H9 (cell line): ENCODE data around the gene RAB6A. TPM values are rescaled to one million over a fixed set of nuclear protein-coding genes. Genes with fewer than 3 reads are reported as not detected.

Source experiments
- DNase-seq: peaks from one replicate; pipeline ENCODE4 v3.0.0-alpha.2; 2017
- H2AFZ ChIP-seq: one replicate; pipeline ENCODE4 v1.6.1; 2013; ENCODE audit warnings: mild to moderate bottlenecking, low read length, control low read depth, moderate library complexity
- H2AK5ac ChIP-seq: 2 replicates; pipeline ENCODE4 v1.6.1; 2013; ENCODE audit warnings: low read length, control low read depth, mixed read lengths; ENCODE audit not compliant: insufficient read length
- H2BK120ac ChIP-seq: one replicate; pipeline ENCODE4 v1.6.1; 2013; ENCODE audit warnings: low read depth, mild to moderate bottlenecking, low read length, control low read depth, inconsistent platforms; ENCODE audit not compliant: poor library complexity, severe bottlenecking
- H2BK12ac ChIP-seq: 2 replicates; pipeline ENCODE4 v1.6.1; 2013; ENCODE audit warnings: low read length, control low read depth, mixed read lengths, low read depth; ENCODE audit not compliant: insufficient read length
- H2BK15ac ChIP-seq: 2 replicates; pipeline ENCODE4 v1.6.1; 2013; ENCODE audit warnings: low read depth, low read length, control low read depth
- H2BK20ac ChIP-seq: one replicate; pipeline ENCODE4 v1.6.1; 2013; ENCODE audit warnings: low read depth, mild to moderate bottlenecking, low read length, control low read depth, inconsistent platforms; ENCODE audit not compliant: poor library complexity, severe bottlenecking
- H2BK5ac ChIP-seq: 2 replicates; pipeline ENCODE4 v1.6.1; 2013; ENCODE audit warnings: low read length, control low read depth, mixed read lengths; ENCODE audit not compliant: insufficient read length
- H3K14ac ChIP-seq: 2 replicates; pipeline ENCODE4 v1.6.1; 2013; ENCODE audit warnings: low read length, control low read depth; ENCODE audit not compliant: insufficient read depth
- H3K18ac ChIP-seq: 2 replicates; pipeline ENCODE4 v1.6.1; 2013; ENCODE audit warnings: low read depth, mild to moderate bottlenecking, mixed read lengths, low read length, control low read depth; ENCODE audit not compliant: insufficient read length
- H3K23ac ChIP-seq: 2 replicates; pipeline ENCODE4 v1.6.1; 2013; ENCODE audit warnings: low read length, control low read depth, mixed read lengths, low read depth; ENCODE audit not compliant: insufficient read length
- H3K23me2 ChIP-seq: 2 replicates; pipeline ENCODE4 v1.6.1; 2013; ENCODE audit warnings: low read depth, mild to moderate bottlenecking, mixed read lengths, low read length, control low read depth; ENCODE audit not compliant: insufficient read length, poor library complexity, severe bottlenecking
- H3K27ac ChIP-seq: 2 replicates; pipeline ENCODE4 v1.5.1; 2013; ENCODE audit warnings: low read length, control low read depth, mixed read lengths, low read depth; ENCODE audit not compliant: insufficient read length
- H3K27me3 ChIP-seq: 2 replicates; pipeline ENCODE4 v1.6.1; 2013; ENCODE audit warnings: low read length, control low read depth, inconsistent platforms; ENCODE audit not compliant: insufficient read depth
- H3K4ac ChIP-seq: 2 replicates; pipeline ENCODE4 v1.6.1; 2013; ENCODE audit warnings: low read depth, mild to moderate bottlenecking, control low read depth, inconsistent platforms, low read length, moderate library complexity
- H3K4me1 ChIP-seq: 2 replicates; pipeline ENCODE4 v1.6.1; 2013; ENCODE audit warnings: low read length, control low read depth, inconsistent platforms; ENCODE audit not compliant: insufficient read depth
- H3K4me2 ChIP-seq: 2 replicates; pipeline ENCODE4 v1.6.1; 2013; ENCODE audit warnings: low read length, control low read depth, mixed read lengths; ENCODE audit not compliant: insufficient read length, insufficient read depth
- H3K56ac ChIP-seq: 2 replicates; pipeline ENCODE4 v1.6.1; 2013; ENCODE audit warnings: low read depth, mild to moderate bottlenecking, mixed read lengths, low read length, control low read depth; ENCODE audit not compliant: insufficient read length
- H3K79me1 ChIP-seq: 2 replicates; pipeline ENCODE4 v1.6.1; 2013; ENCODE audit warnings: low read depth, mild to moderate bottlenecking, moderate library complexity, low read length, control low read depth, inconsistent platforms; ENCODE audit not compliant: insufficient read depth, poor library complexity, severe bottlenecking
- H3K79me2 ChIP-seq: 2 replicates; pipeline ENCODE4 v1.6.1; 2013; ENCODE audit warnings: low read length, control low read depth, inconsistent platforms; ENCODE audit not compliant: insufficient read depth
- H3K9ac ChIP-seq: 2 replicates; pipeline ENCODE4 v1.6.1; 2013; ENCODE audit warnings: low read length, control low read depth, mixed read lengths; ENCODE audit not compliant: insufficient read length; ENCODE audit errors: extremely low read depth
- H3K9me3 ChIP-seq: one replicate; pipeline ENCODE4 v1.6.1; 2013; ENCODE audit warnings: low read depth, low read length, inconsistent platforms; ENCODE audit not compliant: control insufficient read depth
- H3T11ph ChIP-seq: one replicate; pipeline ENCODE4 v1.6.1; 2013; ENCODE audit warnings: mild to moderate bottlenecking, low read length, control low read depth, inconsistent platforms
- H4K20me1 ChIP-seq: one replicate; pipeline ENCODE4 v1.6.1; 2013; ENCODE audit not compliant: control insufficient read depth, insufficient read length, insufficient read depth
- H4K5ac ChIP-seq: 2 replicates; pipeline ENCODE4 v1.6.1; 2013; ENCODE audit warnings: low read depth, mild to moderate bottlenecking, mixed read lengths, low read length, control low read depth; ENCODE audit not compliant: insufficient read length
- H4K8ac ChIP-seq: replicated peaks from 2 replicates; pipeline ENCODE4 v1.6.1; 2013; ENCODE audit warnings: low read length, control low read depth, mixed read lengths, low read depth; ENCODE audit not compliant: insufficient read length
- H4K91ac ChIP-seq: 2 replicates; pipeline ENCODE4 v1.6.1; 2013; ENCODE audit warnings: low read depth, mild to moderate bottlenecking, moderate library complexity, mixed read lengths, low read length, control low read depth; ENCODE audit not compliant: insufficient read length
- H3K27ac Mint-ChIP-seq, 3 experiments: 2 replicates in 2 of 3; 3 replicates in 1 of 3; pipeline ENCODE4 v1.8.0; 2020 to 2021; ENCODE audit warnings: mixed read lengths in 3 of 3, mild to moderate bottlenecking in 1 of 3, moderate library complexity in 1 of 3
- H3K27me3 Mint-ChIP-seq: 2 replicates; pipeline ENCODE4 v1.8.0; 2021; ENCODE audit warnings: low read depth, mild to moderate bottlenecking, moderate library complexity, mixed read lengths
- H3K36me3 Mint-ChIP-seq, 3 experiments: 2 replicates in 2 of 3; 3 replicates in 1 of 3; pipeline ENCODE4 v1.8.0; 2020 to 2021; ENCODE audit warnings: low read depth in 3 of 3, mixed read lengths in 3 of 3; ENCODE audit not compliant: insufficient read depth in 1 of 3
- H3K4me1 Mint-ChIP-seq, 2 experiments: 2 replicates each; pipeline ENCODE4 v1.8.0; 2020; ENCODE audit warnings: mixed read lengths in 2 of 2
- H3K4me3 Mint-ChIP-seq, 2 experiments: 2 replicates in 1 of 2; 3 replicates in 1 of 2; pipeline ENCODE4 v1.8.0; 2020 to 2021; ENCODE audit warnings: mild to moderate bottlenecking in 2 of 2, mixed read lengths in 2 of 2, moderate library complexity in 1 of 2
- H3K9me3 Mint-ChIP-seq, 2 experiments: 2 replicates in 1 of 2; 3 replicates in 1 of 2; pipeline ENCODE4 v1.8.0; 2020; ENCODE audit warnings: mild to moderate bottlenecking in 2 of 2, mixed read lengths in 2 of 2, moderate library complexity in 1 of 2
- WGBS: extraction: QIAGEN DNeasy Blood & Tissue Kit; methylation state at CpG from one replicate; pipeline ENCODE4 v1.1.7; 2013; ENCODE audit warnings: missing lambda C conversion rate, low lambda C conversion rate, mixed read lengths; ENCODE audit not compliant: insufficient read length; ENCODE audit errors: extremely low coverage; 5-methylcytosine and 5-hydroxymethylcytosine counted together
- total RNA-seq: library from RNA; stranded (reverse); gene quantifications from 2 replicates; pipeline ENCODE4 v1.2.1, GENCODE V29; 2021
- TF ChIP-seq, protein P1 (sequence below): fragments of 200-600 bp; sonication (generic); conservative IDR thresholded peaks from 3 replicates; pipeline ENCODE4 v1.8.0; 2021; ENCODE audit warnings: antibody characterized with exemption, mild to moderate bottlenecking

Gene RAB6A
- total RNA-seq, 1 experiment from 2014 or later: 72.8 TPM

DNA sequence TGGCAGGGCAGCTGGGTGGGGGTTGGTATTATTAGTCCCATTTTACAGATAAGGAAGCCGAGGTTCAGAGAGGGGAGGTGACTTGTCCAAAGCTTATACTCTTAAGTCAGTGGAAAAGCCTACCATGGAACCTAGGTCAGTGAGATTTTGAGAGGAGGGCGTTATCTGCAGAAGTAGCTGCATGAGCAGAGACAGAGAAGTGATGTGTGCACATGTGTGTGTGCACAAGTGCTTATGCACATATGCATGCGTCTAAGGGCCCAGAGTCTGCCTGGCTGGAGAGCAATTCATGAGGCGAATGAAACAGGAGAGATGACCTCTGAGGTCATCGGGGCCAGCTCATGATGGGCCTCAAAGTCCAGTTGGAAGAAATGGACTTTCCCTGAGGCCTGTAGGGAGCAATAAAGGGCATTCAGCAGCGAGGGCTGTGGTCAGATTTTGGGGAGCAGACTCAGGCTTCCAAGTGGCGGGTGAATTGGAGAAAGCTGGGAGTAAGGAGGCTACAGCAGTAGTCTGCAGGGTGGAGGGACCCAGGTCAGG lies 106.3 kb downstream of the RAB6A start:
- Histone ChIP-seq H2BK15ac (no peak overlapping the region), H4K91ac (no peak overlapping the region), H3K18ac (no peak overlapping the region), H3K23ac (no peak overlapping the region), H3K9ac (no peak overlapping the region), H3K9me3 (no peaks in the 10 kb centered on the region), H2BK120ac (no peak overlapping the region), H2AK5ac (no peak overlapping the region), H3K4me1 (peaks cover 5% of the 10 kb centered on the region; the same call in 1 of the 2 replicates), H4K20me1 (no peaks in the 10 kb centered on the region), H3K79me1 (no peaks in the 10 kb centered on the region), H2BK12ac (no peak overlapping the region), H3K79me2 (no peaks in the 10 kb centered on the region), H4K5ac (no peak overlapping the region), H3K27ac (no peak overlapping the region), H3K56ac (no peak overlapping the region), H3K4ac (no peak overlapping the region), H3T11ph (no peak overlapping the region), H3K23me2 (no peaks in the 10 kb centered on the region), H2AFZ (no peak overlapping the region), H2BK20ac (no peak overlapping the region), H3K4me2 (no peak overlapping the region), H4K8ac (no peak overlapping the region), H3K14ac (no peak overlapping the region), H2BK5ac (no peak overlapping the region), H3K27me3 (no peaks in the 10 kb centered on the region)
- TF ChIP-seq, protein P1, sequence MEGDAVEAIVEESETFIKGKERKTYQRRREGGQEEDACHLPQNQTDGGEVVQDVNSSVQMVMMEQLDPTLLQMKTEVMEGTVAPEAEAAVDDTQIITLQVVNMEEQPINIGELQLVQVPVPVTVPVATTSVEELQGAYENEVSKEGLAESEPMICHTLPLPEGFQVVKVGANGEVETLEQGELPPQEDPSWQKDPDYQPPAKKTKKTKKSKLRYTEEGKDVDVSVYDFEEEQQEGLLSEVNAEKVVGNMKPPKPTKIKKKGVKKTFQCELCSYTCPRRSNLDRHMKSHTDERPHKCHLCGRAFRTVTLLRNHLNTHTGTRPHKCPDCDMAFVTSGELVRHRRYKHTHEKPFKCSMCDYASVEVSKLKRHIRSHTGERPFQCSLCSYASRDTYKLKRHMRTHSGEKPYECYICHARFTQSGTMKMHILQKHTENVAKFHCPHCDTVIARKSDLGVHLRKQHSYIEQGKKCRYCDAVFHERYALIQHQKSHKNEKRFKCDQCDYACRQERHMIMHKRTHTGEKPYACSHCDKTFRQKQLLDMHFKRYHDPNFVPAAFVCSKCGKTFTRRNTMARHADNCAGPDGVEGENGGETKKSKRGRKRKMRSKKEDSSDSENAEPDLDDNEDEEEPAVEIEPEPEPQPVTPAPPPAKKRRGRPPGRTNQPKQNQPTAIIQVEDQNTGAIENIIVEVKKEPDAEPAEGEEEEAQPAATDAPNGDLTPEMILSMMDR: no peak
- Mint-ChIP-seq H3K4me1 (peaks cover 18 to 22% of the 10 kb centered on the region in 2 experiments), H3K27ac (no peak overlapping the region), H3K27me3 (peaks cover 4% of the 10 kb centered on the region), H3K9me3 (no peaks in the 10 kb centered on the region), H3K4me3 (no peak overlapping the region; a peak in 1 of 5 replicates), H3K36me3 (peaks cover 0 to 18% (median 17%) of the 10 kb centered on the region in 3 experiments; a peak in 4 of 7 replicates)
- DNase-seq: no peak
- no CpG with 5 or more reads among the region's 7 CpGs for WGBS
